ENCODE results near the gene PDSS1. TPM values are rescaled to one million over a fixed set of nuclear protein-coding genes. Genes with fewer than 3 reads are reported as not detected.

The PDSS1 gene
- total RNA-seq, 1 donor from 2014 or later = 20.8 TPM

GRCh38 chr10:26698909-26699308 lies 1.4 kb downstream of the PDSS1 start:
- intact Hi-C loops (cut with micrococcal nuclease) = loop anchor here (5.0 to 10.0 kb wide), 2 partner anchors 254 to 543 kb away; partner anchors contain the start of gene ACBD5

DNA sequence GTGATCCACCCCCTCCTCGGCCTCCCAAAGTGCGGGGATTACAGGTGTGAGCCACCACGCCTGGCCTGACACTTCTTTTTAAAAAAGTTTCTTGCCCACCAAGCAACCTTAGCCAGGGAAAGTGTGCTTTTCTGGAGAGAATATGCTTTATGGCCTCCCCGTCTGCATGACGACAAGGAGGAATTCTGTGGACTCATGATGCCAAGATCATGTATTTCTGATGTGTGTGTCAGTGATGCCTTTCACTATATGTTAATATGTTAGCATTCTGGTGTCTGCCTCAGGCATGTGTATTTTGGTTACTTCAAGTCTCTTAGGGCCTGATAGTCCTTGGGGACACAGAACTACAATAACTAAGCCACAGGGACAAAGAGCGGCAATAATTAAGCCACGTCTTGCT lies 2.1 kb downstream of the PDSS1 start:
- intact Hi-C loops (cut with micrococcal nuclease) = loop anchor here (5.0 to 10.0 kb wide), 2 partner anchors 255 to 543 kb away; partner anchors contain the start of gene ACBD5

DNA sequence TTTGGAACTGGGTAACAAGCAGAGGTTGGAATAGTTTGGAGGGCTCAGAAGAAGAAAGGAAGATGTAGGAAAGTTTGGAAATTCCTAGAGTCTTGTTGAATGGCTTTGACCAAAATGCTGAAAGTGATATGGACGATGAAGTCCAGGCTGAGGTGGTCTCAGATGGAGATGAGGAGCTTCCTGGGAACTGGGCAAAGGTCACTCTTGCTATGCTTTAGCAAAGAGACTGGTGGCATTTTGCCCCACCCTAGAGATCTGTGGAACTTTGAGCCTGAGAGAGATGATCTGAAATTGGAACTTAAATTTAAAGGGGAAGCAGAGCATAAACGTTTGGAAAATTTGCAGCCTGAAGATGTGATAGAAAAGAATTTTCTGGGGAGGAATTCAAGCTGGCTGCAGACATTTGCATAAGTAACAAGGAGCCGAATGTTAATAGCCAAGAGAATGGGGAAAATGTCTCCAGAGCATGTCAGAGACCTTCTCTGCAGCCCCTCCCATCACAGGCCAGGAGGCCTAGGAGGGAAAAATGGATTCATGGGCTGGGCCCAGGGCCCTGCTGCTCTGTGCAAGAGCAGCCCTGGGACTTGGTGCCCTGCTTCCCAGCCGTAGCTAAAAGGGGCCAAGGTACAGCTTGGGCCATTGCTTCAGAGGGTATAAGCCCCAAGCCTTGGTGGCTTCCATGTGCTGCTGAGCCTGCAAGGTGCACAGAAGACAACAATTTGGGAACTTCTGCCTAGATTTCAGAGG lies 3.6 kb downstream of the PDSS1 start:
- intact Hi-C loops (cut with micrococcal nuclease) = no loop called here

GRCh38 chr10:26703096-26703495 lies 5.6 kb downstream of the PDSS1 start:
- intact Hi-C loops (cut with micrococcal nuclease) = no loop called here

- intact Hi-C loops (cut with micrococcal nuclease) = no loop called here
Observed at GRCh38 chr10:26703974-26704373, 6.5 kb downstream of the PDSS1 start.

DNA sequence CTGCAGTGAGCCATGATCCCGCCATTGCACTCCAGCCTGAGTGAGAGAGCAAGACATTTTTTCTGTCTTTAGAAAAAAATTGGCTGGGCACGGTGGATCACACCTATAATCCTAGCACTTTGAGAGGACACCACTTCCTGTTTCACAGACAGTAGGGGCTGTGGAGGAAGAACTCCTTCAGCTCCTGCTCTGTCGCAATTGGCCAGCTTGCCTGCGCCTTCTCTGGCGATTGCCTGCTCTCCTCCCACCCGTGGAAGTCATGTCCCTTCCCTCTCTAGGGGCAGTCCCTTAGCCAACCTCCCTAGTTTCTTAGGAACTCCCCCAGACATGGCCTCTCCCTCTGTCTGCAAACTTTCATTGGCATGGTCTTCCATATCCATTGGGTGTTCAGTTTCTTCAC lies 8.7 kb downstream of the PDSS1 start:
- intact Hi-C loops (cut with micrococcal nuclease) = no loop called here

DNA sequence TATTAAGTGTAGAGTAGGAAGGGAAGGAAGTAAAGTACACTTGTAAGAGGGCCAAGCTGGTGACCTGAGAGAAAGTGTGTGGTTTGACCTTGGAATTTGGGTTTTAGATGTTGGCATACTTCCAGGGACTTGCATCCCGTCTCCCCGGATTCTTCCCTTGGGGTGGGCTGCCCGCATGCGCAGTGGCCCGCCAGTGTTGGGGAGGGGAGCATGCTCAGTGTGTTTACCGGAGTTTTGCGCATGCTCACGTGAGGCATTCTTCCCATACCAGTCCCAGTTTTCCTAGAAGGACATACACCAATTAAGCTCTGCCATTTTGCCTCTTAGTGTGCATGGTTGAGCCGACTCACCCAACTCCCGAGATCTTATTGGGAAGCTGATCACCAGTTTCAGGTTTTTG lies 9.4 kb downstream of the PDSS1 start:
- intact Hi-C loops (cut with micrococcal nuclease) = no loop called here

- intact Hi-C loops (cut with micrococcal nuclease) = no loop called here
Observed at GRCh38 chr10:26711324-26711723, 13.8 kb downstream of the PDSS1 start.

GRCh38 chr10:26714415-26715136 lies 17.1 kb downstream of the PDSS1 start:
- intact Hi-C loops (cut with micrococcal nuclease) = no loop called here

GRCh38 chr10:26715137-26715487 lies 17.6 kb downstream of the PDSS1 start:
- intact Hi-C loops (cut with micrococcal nuclease) = no loop called here

GRCh38 chr10:26717476-26717875 lies 20.0 kb downstream of the PDSS1 start:
- intact Hi-C loops (cut with micrococcal nuclease) = no loop called here

- intact Hi-C loops (cut with micrococcal nuclease) = loop anchor here (1.0 to 10.0 kb wide), 2 partner anchors 140 to 433 kb away; partner anchors contain the start of genes MASTL and YME1L1
Observed at GRCh38 chr10:26721561-26721960, 24.1 kb downstream of the PDSS1 start.

DNA sequence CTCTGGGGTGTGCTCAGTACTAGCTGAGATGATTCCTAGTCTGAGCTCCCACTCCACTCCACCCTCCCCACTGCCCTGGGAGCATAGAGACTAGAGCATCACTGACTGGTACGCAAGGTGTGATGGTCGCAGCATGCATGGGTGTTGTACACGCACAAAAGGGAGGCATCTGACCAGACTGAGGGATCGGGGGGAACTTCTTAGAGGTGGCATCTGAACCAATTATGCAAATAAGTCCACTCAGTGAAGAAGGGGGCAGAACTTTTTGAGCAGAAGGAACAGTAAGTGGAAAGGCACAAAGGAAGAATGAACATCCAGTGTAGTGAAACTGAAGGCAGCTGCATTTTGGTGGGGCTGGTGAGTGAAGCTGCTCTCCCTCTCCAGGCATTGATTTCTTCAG lies 25.5 kb downstream of the PDSS1 start:
- intact Hi-C loops (cut with micrococcal nuclease) = loop anchor here (10.0 kb wide), 1 partner anchor 432 kb away; the partner anchor contains the start of genes MASTL and YME1L1

DNA sequence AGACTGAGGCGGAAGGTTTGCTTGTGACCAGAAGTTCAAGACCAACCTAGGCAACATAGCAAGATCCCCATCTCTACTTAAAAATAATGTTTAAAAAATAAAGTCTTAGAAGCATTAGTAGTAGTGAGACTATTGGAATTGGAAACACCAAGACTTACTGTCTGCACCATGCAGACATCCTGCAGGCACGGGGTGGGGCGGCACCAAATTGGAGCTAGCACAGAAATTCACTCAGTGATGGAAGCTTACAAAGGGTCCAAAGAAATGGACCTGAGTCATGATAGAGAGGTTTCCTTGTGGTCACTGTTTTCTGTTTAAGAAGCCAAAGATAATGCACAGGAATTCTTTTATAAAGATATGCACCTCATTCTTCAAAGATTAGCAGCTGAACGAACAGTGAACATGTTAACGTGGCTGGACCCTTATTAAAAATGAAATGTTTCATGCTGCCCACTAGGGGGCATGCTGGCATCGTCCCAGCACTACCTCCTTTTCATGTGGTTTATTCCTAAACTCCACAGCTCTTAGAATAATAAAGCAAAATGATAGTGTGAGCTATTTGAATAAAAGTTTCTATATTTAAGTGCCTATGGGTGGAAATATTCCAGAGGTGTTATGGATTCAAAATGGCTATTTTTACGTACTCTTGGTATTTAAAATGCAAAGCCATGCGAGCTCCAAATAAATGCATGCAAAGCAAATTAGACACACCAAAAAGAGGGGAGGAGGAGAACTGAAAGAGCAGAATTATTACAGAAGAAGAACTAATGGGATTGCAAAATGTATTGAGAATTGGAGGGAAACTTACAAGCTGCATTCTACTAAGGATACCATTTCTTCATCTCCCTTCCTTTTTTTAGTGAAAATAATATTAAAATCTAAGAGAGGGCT lies 28.6 kb downstream of the PDSS1 start:
- intact Hi-C loops (cut with micrococcal nuclease) = loop anchor here (1.0 to 10.0 kb wide), 4 partner anchors 135 to 429 kb away; partner anchors contain the start of genes MASTL and YME1L1

DNA sequence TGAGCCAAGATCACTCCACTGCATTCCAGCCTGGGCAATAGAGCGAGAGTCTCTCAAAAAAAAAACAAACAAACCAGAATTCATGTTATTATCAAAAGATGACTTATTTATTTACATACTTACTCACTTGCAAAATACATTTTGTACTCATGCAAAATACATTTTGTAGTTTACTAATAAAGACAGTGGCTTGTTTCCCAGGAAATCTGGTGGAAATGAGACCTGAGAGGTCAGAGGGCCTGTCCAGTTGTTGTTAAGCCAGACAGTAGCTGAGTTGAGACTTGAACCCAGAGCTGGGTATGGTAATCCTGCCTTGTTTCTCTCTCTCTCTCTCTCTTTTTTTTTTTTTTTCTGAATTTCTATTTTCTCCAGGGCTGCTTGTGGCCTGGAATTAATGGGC lies 29.5 kb downstream of the PDSS1 start:
- intact Hi-C loops (cut with micrococcal nuclease) = loop anchor here (10.0 kb wide), 1 partner anchor 428 kb away; the partner anchor contains the start of genes MASTL and YME1L1

- intact Hi-C loops (cut with micrococcal nuclease) = loop anchor here (10.0 kb wide), 1 partner anchor 426 kb away; the partner anchor contains the start of genes MASTL and YME1L1
Observed at GRCh38 chr10:26728957-26729356, 31.5 kb downstream of the PDSS1 start.

- intact Hi-C loops (cut with micrococcal nuclease) = loop anchor here (10.0 kb wide), 1 partner anchor 425 kb away; the partner anchor contains the start of genes MASTL and YME1L1
Observed at GRCh38 chr10:26729395-26729794, 31.9 kb downstream of the PDSS1 start.

DNA sequence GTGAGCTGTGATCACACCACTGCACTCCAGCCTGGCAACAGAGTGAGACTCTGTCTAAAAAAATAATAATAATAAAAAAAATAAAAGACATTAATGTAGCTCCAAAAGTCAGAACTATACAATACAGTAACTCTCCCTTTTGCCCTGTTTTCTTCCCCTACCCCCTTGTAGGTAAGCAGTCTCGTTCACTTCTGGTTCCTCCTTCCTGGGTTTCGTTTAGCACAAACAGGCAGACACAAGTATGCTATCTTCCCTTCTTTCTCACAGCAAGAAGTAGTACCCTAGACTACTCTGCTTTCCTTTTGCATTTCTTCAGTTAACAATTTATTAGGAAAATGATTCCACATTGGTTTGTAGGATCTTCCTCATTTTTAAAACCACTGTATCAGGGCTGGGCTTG lies 33.1 kb downstream of the PDSS1 start:
- intact Hi-C loops (cut with micrococcal nuclease) = no loop called here

GRCh38 chr10:26733750-26734568 lies 36.5 kb downstream of the PDSS1 start:
- intact Hi-C loops (cut with micrococcal nuclease) = no loop called here

- intact Hi-C loops (cut with micrococcal nuclease) = no loop called here
Observed at GRCh38 chr10:26735435-26735834, 37.9 kb downstream of the PDSS1 start.
